Adrenal gland (tissue), 5 donors: Measurements from ENCODE around the gene FAM120B.

ENCODE experiments used
- CTCF ChIP-seq, 6 experiments: fragments of 450-650 bp in 4 of 6; fragments of 200-600 bp in 2 of 6; sonication (generic) in 1 of 6; IDR thresholded peaks; 1 replicate in 5 of 6; 2 replicates in 1 of 6; pipeline versions ENCODE4 v1.5.1 to v1.8.0; 2016 to 2021; ENCODE audit warnings: antibody characterized with exemption in 6 of 6, mild to moderate bottlenecking in 2 of 6, moderate library complexity in 1 of 6
- POLR2A ChIP-seq, 2 donors: fragments of 450-650 bp; IDR thresholded peaks; one replicate each; pipeline ENCODE4 v1.6.1; 2017; ENCODE audit warnings: antibody characterized with exemption in 2 of 2, mild to moderate bottlenecking in 2 of 2, moderate library complexity in 1 of 2
- donor health status: DM: no; HTN: no; CAD: no.

- no peak for TF ChIP-seq CTCF (IDR thresholded peaks at IDR 0.05)
- TF ChIP-seq POLR2A (IDR thresholded peaks at IDR 0.05) = no peak
These were observed 35.5 kb upstream of the FAM120B start for GRCh38 chr6:170270984-170271593.
